ENCODE results near the gene KISS1.

KISS1 gene

DNA sequence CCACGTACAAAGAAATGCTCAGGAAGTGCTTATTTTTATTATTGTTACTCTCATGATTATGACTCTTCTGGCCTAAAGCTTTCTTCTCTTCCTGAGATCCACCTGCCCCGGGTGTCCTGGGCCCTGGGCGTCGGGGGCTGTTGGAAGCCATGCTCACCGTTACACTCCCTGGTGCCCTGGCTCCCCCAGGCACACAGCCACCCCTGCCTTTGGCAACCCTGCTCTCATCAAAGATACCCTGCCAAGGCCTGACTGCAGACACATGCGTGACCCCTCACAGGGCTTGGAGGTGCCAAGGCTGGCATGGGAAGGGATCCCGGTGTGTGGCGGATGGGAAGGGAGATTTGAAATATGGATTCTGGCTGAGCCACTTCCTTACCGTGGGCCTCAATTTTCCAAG, 3.3 kb upstream of the KISS1 start:
- TF ChIP-seq, protein P1, sequence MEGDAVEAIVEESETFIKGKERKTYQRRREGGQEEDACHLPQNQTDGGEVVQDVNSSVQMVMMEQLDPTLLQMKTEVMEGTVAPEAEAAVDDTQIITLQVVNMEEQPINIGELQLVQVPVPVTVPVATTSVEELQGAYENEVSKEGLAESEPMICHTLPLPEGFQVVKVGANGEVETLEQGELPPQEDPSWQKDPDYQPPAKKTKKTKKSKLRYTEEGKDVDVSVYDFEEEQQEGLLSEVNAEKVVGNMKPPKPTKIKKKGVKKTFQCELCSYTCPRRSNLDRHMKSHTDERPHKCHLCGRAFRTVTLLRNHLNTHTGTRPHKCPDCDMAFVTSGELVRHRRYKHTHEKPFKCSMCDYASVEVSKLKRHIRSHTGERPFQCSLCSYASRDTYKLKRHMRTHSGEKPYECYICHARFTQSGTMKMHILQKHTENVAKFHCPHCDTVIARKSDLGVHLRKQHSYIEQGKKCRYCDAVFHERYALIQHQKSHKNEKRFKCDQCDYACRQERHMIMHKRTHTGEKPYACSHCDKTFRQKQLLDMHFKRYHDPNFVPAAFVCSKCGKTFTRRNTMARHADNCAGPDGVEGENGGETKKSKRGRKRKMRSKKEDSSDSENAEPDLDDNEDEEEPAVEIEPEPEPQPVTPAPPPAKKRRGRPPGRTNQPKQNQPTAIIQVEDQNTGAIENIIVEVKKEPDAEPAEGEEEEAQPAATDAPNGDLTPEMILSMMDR (IDR thresholded peaks at IDR 0.05; ENCODE audit: borderline replicate concordance, insufficient read depth, low read depth, low read length) = no peak
- no peak overlapping the region for H3K4me3 ChIP-seq (ENCODE audit: low read depth, low read length)

DNA sequence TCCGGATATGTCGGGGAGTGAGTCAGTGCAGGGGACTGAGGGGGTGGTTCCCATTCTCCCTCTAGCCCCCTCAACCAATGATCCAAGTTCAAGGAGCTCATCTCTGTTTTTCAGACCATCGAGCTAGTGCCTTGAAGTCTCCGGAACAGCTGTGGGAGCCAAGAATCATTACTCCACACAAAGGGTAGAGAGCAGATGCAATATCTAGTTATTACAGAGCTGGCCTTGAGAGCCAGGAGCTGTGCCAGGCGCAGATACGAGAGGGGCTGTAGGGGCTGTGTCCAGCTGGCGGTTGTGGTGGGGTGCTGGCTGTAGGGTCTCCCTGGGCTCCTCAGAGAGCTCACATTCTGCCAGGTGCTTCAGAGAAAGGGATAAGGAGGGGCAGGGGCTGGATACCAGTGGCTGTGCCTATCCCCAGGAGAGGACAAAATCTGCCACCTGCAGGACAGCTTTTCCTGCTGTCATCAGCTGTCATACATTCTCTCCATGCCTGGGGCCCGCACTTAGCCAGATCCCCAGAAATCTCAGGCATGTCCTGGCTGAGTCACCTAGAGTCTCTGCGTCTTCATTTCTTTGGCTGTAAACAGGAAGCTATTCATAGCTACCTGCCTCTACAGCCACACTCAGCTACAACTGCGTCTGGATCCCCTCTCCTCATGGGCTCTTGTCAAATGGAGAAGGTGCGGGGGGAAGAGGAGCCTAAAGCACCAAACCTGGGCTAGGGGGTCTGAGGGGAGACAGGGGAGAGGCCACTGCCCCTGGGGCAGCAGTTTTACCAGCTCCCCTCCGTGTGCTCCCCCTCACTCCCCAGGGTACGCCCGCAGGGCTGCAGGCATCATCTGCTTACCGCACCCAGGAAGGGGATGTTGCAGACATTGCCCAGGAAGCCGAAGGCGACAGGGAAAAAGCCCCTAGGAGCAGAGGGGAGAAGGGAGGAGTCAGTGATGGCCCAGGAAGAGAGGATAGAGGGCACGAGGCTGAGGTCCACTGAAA, 2.4 kb upstream of the KISS1 start:
- H3K4me3 ChIP-seq (ENCODE audit: low read depth, low read length) = no peak overlapping the region
- TF ChIP-seq, protein P1 (IDR thresholded peaks at IDR 0.05; ENCODE audit: borderline replicate concordance, insufficient read depth, low read depth, low read length) = no peak

DNA sequence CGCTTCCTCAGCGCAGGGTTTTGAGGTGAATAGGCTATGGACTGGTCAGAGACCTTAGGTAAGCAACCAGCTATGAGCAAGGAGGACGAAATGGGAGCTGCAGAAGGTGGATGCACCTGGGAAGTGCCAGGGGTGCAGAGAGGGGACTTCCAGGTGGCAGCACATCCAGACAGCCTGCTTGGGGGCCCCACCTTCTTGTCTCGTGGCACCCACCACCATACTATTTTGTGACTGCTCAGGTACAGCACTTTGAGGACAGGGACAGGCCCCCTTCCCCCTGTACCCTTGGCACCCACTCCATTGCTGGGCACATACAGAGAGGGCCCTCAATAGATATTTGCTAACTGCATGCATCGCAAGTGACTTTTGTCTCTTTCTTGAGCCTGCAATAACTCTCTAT, 777 bp upstream of the KISS1 start:
- TF ChIP-seq, protein P1 (IDR thresholded peaks at IDR 0.05; ENCODE audit: borderline replicate concordance, insufficient read depth, low read depth, low read length) = no peak
- H3K4me3 ChIP-seq (ENCODE audit: low read depth, low read length) = no peak overlapping the region

DNA sequence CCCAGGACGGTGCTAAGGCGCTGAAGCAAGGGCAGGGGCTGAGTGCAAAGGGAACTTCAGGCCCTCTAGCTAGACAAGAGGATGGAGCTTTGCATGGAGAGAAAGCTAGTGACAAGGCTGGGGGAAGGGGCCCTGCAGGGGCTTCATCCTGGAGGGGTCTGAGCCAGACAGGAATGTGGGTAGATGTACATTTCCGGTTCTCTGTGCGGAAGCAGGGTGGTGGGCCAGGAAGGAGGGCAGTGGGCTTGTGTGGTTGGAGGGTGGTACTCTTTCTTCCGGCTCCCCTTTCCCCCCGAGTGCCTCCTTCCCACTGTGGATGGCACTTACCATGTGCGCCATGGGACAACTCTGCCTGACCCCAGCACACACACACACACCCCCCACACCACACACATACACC, 1.5 kb downstream of the KISS1 start:
- TF ChIP-seq, protein P1 (IDR thresholded peaks at IDR 0.05; ENCODE audit: borderline replicate concordance, insufficient read depth, low read depth, low read length) = no peak
- H3K4me3 ChIP-seq (ENCODE audit: low read depth, low read length) = no peak overlapping the region

DNA sequence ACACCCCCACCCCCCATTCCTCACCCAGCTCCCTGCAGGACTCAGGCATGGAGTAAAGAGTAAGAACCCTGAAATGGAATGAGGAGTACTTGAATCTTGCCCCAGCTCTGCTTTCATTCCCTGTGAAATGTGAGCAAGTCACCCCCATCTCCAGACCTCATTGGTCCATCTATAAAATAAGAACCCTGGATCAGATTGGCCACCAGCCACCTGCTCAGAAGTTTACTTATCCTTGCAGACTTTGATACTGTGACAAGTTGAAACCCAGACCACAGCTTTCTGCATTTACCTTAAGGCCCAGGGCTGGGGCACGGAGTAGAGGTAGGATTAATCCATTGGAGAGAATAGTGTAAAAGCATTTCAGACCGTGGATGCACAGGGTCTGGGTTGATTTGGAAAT, 2.2 kb downstream of the KISS1 start:
- H3K4me3 ChIP-seq (ENCODE audit: low read depth, low read length) = no peak overlapping the region
- TF ChIP-seq, protein P1 (IDR thresholded peaks at IDR 0.05; ENCODE audit: borderline replicate concordance, insufficient read depth, low read depth, low read length) = no peak

DNA sequence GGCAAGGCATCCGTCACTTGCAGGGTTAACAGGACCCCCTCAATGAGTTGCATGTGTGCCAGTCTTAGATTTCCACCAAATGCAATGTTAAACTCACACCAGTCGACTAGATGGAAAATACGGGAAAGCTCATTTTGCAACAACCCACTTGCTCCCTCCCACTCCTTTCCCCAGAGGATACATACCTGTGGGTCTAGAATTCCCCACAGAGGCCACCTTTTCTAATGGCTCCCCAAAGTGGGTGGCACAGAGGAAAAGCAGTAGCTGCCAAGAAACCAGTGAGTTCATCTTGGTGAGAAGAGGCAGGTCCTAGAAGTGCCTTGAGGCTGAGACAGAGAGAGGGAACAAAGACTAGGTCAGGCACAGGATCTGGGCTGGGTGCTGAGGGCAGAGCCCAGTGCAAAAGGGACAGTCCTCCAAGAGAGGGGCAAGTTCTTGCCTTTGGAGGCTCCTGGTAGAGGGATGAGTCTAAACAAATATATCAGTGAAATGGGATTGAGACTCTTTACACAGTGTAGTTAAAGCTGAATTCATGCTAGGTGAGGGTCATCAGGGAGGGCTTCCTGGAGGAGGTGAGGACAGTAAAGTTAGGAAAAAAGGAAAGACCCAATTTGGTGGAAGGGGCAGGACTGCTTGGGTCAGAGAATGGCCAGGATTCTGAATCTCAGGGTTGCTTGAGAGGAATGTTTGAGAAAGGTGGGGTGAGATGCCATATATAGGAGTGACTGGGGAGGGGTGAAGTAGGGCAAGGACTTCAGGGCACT, 3.5 kb downstream of the KISS1 start:
- TF ChIP-seq, protein P1 (IDR thresholded peaks at IDR 0.05; ENCODE audit: borderline replicate concordance, insufficient read depth, low read depth, low read length) = no peak
- H3K4me3 ChIP-seq (ENCODE audit: low read depth, low read length) = no peak overlapping the region
